HG02610 (cell line): ENCODE measurements around the gene LNX2.

ENCODE experiments used
- ATAC-seq: cut with Tn5 transposase; IDR thresholded peaks from one replicate; pipeline ENCODE4 v1.9.1; 2021; ENCODE audit warnings: mild to moderate bottlenecking, moderate library complexity; ENCODE audit not compliant: unreplicated experiment

LNX2 gene

DNA sequence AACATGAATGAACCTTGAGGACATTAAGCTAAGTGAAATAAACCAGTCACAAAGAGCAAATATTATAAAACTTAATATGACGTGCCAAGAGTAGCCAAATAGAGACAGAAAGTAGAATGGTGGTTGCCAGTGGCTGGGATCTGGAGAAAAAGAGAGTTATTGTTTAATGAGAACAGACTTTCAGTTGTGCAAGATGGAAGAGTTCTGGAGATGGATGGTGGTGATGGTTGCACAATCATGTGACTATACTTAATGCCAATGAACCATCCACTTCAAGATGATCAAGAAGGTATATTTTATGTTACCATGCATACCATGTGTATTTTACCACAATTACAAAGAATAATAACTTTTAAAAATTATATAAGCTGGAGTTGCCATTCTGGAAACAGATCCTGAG is 104.2 kb downstream of the LNX2 start:
- no peak for ATAC-seq

DNA sequence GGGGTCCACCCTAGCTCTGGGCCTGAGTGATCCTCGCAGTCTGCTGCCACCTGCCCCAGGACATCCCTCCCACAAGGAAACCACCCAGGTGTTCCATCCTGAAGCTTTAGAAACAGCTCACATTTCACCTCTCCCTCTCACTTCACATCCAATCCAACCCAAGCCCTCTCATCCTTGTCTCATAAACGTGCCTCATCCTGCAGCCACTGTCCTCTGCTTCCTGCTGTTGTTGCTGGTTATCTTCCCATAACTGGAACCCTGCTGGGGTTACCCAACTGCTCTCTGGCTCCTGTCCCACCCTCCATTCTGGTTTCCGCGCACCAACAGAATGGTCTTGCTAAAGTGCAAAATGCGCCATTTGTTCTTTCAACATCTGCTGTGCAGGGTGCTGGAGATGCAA is 110.2 kb downstream of the LNX2 start:
- ATAC-seq: no peak

DNA sequence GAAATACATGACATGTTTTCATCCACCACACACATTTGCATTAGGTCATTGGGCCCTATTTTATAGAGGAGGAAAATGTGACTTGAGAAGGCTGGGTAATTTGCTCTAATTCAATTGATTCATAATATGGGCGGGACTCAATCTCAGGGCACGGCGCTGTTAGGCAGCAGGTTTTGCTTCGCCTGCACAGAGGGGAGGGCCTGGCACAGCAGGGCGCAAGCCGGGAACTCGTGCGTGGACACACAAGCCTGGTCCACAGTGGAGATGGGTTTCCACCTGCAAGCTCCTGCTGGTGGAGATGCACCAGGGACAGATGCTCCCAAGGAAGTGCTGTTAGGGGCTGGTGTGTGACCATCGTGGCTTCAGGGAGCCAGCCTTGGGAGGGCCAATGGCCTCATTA is 111.5 kb downstream of the LNX2 start:
- no peak for ATAC-seq

DNA sequence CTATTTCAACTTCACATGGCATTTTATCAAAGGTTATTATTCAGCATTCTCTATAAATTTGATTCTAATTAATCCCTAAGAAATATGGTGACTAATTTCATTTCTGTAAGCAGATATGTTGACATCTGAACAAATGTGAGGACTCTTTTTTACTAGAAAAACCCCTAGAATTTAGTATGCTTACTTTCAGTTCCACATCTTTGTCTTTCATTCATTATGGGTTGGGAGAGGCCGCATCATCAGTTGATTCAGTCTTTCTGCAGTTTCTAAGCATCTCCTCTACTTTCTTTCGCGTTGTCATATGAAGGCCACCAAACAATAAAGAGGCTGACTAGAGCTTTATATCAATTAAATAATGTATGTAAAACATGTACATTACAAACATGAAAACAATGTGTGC is 114.5 kb downstream of the LNX2 start:
- no peak for ATAC-seq

DNA sequence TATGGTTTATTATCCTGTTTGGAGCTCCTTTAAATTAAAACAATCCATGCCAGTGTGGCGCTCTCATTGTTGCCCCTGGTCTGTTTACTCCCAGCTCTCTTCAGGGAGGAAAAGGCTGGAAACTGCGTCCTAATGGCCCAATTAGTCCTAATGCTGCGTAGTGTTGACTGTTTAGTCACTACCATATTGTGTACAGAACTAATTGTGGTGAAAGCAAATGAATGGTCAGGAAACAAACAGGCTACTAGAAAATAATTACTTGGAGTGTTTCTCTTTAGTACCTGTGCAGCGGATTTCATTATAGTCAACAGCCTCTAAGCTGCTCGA is 115.5 kb downstream of the LNX2 start:
- ATAC-seq: no peak

DNA sequence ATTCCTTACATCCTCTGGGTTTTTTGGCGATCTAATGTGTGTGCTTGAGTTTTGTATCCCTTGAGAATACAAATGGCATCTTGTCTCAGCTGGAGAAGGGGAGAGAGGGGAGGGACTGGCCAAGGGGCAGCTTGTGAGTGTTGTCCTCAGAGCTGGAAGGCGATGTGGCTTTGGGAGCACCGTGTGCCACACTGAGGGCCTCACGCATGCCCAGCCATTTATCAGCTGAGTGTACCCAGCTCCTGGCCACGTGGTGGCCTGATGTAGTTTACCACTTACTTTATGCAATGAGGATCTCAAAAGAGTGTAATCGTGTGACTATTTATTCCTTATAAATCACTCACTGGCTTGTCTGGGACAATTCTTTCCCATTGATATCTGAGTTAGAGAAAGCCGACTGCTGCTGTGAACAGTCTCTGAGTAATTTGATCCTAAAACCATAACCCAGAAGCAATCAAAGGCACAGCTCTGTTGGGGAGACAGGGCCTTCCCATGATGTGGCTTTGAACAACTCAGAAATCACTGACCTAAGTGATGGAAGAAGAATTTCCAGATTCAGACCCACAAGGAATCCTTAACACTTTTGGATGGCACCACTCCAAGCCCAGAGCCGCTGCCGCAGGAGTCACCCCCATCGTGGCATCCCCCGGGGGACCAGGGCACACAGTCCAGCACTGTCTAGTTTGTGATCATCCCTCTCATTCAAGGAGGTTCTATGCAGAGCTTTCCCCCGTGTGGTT is 116.0 kb downstream of the LNX2 start:
- ATAC-seq: no peak

DNA sequence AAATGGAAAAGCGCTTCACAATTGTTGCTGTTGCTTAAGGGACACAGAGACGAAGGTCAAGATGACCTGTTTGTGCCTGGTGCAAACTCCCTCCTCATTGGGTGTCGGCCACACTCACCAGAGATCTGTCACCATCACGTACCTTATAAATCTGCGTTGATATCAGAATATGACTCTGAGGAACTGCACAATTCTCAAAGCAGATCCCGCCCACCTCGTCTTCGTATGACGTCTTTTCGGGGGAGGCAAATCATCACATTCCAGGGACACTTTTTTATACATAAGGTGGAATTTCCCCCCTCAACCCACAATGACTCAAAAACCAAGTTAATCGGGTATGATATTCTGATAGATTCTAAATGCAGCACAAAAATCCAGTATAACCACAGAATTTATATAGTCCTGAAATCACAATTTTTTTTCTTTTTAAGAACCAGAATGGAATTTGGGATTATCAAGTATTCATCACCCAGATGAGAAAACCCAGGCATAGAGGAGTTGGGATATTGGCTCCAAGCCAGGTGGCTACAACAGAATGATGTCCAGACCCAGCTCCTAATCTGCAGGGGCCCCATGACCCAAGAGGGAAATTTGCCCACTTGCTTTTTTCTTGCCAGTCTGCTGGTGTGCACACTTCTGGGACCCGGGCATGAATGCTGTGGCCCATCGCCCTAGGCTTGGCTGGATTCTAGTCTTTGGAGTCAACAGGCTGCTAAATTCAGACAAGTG is 119.4 kb downstream of the LNX2 start:
- ATAC-seq: no peak

DNA sequence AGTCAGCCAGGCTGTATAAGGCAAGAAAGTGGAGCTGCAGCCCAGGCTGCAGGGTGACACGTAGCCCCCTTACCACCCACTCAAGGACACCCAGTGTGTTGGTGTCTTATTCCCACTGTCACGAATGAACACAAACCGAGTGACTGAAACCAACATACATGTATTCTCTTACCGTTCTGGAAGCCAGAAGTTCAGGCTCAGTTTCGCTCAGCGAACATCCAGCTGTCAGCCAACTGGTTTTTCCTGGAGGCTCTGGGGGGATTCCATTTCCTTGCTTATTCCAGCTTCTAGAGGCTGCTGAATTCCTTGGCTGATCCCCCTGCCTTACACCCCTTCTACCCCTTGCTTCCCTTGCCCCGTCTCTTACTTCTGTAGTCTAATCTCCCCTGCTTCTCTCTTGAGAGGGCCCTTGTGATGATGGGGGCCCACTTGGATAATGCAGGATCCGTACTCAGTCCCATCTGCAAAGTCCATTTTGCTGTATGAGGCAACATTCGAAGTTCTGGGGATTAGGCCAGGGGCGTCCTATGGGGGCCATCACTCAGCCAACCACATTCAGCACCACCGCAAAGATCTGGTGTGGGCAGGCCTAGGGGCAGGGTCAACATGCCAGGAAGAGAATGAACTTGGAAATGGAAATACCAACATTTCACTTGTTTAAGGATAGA is 122.6 kb downstream of the LNX2 start:
- ATAC-seq: no peak

DNA sequence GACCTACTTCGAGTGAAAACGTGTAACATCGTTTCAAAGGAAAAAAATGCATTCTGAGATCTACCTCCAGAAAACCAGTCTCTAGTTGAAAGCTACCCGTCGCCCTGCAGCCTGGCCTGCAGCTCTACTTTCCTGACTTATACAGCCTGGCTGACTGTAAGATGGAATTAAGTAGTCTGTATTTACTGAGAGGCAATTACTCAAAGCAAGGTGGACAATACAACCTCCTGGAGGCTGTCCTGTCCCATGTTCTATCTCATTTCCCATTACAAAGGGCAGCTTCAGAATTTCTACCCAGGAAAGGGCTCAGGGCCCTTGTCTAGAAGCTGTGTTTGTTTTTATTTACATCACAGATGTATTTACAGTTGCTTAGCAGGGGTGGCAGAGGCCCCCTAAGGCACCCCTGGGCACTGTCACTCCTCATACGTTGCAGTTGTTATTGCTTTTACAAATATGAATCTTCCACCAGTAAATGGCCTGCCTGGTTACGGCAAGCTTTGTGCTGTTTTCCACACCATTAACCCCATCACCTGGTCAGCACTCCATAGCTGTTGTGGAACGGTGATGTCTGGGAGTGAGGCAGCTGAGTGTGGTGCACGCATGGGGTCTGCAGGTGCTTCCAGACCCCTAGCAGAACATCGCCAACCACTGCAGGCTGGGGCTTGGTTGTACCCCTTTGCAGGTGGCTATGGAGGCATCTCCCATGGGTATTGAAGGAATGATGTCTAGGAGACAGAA is 123.6 kb downstream of the LNX2 start:
- no peak for ATAC-seq

DNA sequence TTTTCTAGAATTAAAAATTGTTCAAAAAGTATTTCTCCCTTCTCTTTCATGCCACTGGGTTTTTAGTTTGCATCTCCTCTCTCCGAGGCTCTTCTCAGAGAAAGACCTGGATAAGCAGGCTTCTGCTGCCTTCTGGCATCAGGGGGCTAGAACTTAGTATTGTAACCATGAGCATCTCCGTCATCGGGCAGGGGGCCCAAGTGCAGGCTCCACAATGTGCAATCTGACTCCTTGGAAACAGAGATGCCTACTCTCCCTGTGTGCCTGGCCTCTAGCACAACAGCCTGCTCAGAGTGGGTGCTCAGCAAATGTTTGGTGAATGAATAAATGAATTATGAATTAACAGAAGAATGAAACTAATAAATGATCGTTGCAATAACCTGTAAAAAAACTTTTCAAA is 124.3 kb downstream of the LNX2 start:
- ATAC-seq: no peak
